Stimulated activated CD8-positive, alpha-beta memory T cell treated with anti-CD3 and anti-CD28 coated beads, Interleukin-2, amount 100 ng/mL, for 48 hours (primary cell): ENCODE measurements around the gene CALHM1.
"Not testable (repeated sequence)": the region's sequence is repeated elsewhere in the genome, so short reads cannot be mapped to it uniquely, and the experiment has no call there.

Source experiments
- DNase-seq, 2 donors: peaks; one replicate each; pipeline ENCODE4 v3.0.0-alpha.2; 2020; ENCODE audit warnings: low read depth in 2 of 2

CALHM1 gene

GRCh38 chr10:103458720-103459119 is at the start of gene CALHM1:
Gene CALHM1, minus strand, starts transcription at chr10:103458900. Its CDS starts 149 bp downstream, at chr10:103458751.
- no peak for DNase-seq

- no peak for DNase-seq
Measured at GRCh38 chr10:103507235-103508191, 48.8 kb upstream of the CALHM1 start.

- DNase-seq: no peak
Measured at GRCh38 chr10:103506061-103506460, 47.4 kb upstream of the CALHM1 start.

- peak in 1 of 2 donors; percentile 29 for DNase-seq
Measured at GRCh38 chr10:103504181-103504783, 45.6 kb upstream of the CALHM1 start.

GRCh38 chr10:103503777-103504176 is 45.1 kb upstream of the CALHM1 start:
- DNase-seq: not testable (repeated sequence)

GRCh38 chr10:103502849-103503660 is 44.4 kb upstream of the CALHM1 start:
- DNase-seq: no peak

GRCh38 chr10:103501186-103501585 is 42.5 kb upstream of the CALHM1 start:
- DNase-seq: no peak

GRCh38 chr10:103500481-103500880 is 41.8 kb upstream of the CALHM1 start:
- DNase-seq: no peak

- DNase-seq: no peak
Measured at GRCh38 chr10:103499881-103500280, 41.2 kb upstream of the CALHM1 start.

GRCh38 chr10:103498936-103499638 is 40.4 kb upstream of the CALHM1 start:
- no peak for DNase-seq

- DNase-seq: no peak
Measured at GRCh38 chr10:103497161-103497915, 38.6 kb upstream of the CALHM1 start.

- DNase-seq: no peak
Measured at GRCh38 chr10:103495321-103495720, 36.6 kb upstream of the CALHM1 start.

- DNase-seq: no peak
Measured at GRCh38 chr10:103493916-103494877, 35.5 kb upstream of the CALHM1 start.

- DNase-seq: no peak
Measured at GRCh38 chr10:103493362-103493915, 34.7 kb upstream of the CALHM1 start, which contains the start of gene NEURL1. Gene NEURL1, plus strand, starts transcription at chr10:103493705. Its CDS starts 683 bp downstream, at chr10:103494388.

- DNase-seq: no peak
Measured at GRCh38 chr10:103492655-103493261, 34.1 kb upstream of the CALHM1 start.

GRCh38 chr10:103491729-103492364 is 33.1 kb upstream of the CALHM1 start:
- DNase-seq: no peak

GRCh38 chr10:103490986-103491314 is 32.2 kb upstream of the CALHM1 start:
- no peak for DNase-seq

- DNase-seq: no peak
Measured at GRCh38 chr10:103487410-103487708, 28.7 kb upstream of the CALHM1 start.
